Chondrocyte (in vitro differentiated cells): Measurements from ENCODE around the gene PRSS12. TPM values are rescaled to one million over a fixed set of nuclear protein-coding genes. Genes with fewer than 3 reads are reported as not detected.

Experiments
- DNase-seq: peaks from one replicate; pipeline ENCODE4 v3.0.0; 2021; ENCODE audit warnings: mixed read lengths, low spot score
- H3K27ac Mint-ChIP-seq: one replicate; pipeline ENCODE4 v1.8.0; 2021; ENCODE audit warnings: mild to moderate bottlenecking, moderate library complexity, mixed read lengths; ENCODE audit not compliant: unreplicated experiment
- H3K27me3 Mint-ChIP-seq: 2 replicates; pipeline ENCODE4 v1.8.0; 2021; ENCODE audit warnings: low read depth, mixed read lengths
- H3K36me3 Mint-ChIP-seq: 2 replicates; pipeline ENCODE4 v1.8.0; 2021; ENCODE audit warnings: low read depth, mixed read lengths
- H3K4me1 Mint-ChIP-seq: 2 replicates; pipeline ENCODE4 v1.8.0; 2021; ENCODE audit warnings: low read depth, mild to moderate bottlenecking, mixed read lengths
- H3K4me3 Mint-ChIP-seq: one replicate; pipeline ENCODE4 v1.8.0; 2021; ENCODE audit warnings: mild to moderate bottlenecking, moderate library complexity, mixed read lengths; ENCODE audit not compliant: unreplicated experiment
- H3K9me3 Mint-ChIP-seq: 2 replicates; pipeline ENCODE4 v1.8.0; 2021; ENCODE audit warnings: low read depth, mixed read lengths
- CTCF ChIP-seq: fragments of 200-600 bp; sonication (generic); IDR thresholded peaks from 2 replicates; pipeline ENCODE4 v1.5.0; 2021; ENCODE audit warnings: antibody characterized with exemption, mild to moderate bottlenecking, moderate library complexity
- total RNA-seq: library from RNA; stranded (reverse); gene quantifications from 3 replicates; pipeline ENCODE4 v1.2.1, GENCODE V29; 2021

PRSS12 gene
- total RNA-seq, 1 donor from 2014 or later: 15.3 TPM

GRCh38 chr4:118260309-118260708 lies 92.5 kb downstream of the PRSS12 start:
- no peaks in the 10 kb centered on the region for H3K36me3 Mint-ChIP-seq
- no peak overlapping the region for H3K4me3 Mint-ChIP-seq
- no peak for DNase-seq
- H3K27ac Mint-ChIP-seq: no peak overlapping the region
- H3K9me3 Mint-ChIP-seq: no peaks in the 10 kb centered on the region
- TF ChIP-seq CTCF: no peak
- H3K27me3 Mint-ChIP-seq: peaks cover 2% of the 10 kb centered on the region
- no peaks in the 10 kb centered on the region for H3K4me1 Mint-ChIP-seq

- no peak for DNase-seq
- Mint-ChIP-seq H3K9me3 (no peaks in the 10 kb centered on the region), H3K4me3 (no peak overlapping the region), H3K27me3 (peaks cover 2% of the 10 kb centered on the region), H3K27ac (no peak overlapping the region), H3K36me3 (no peaks in the 10 kb centered on the region), H3K4me1 (no peaks in the 10 kb centered on the region)
- no peak for TF ChIP-seq CTCF
Observed at GRCh38 chr4:118259111-118259510, 93.7 kb downstream of the PRSS12 start.

GRCh38 chr4:118254368-118254767 lies 98.4 kb downstream of the PRSS12 start:
- H3K9me3 Mint-ChIP-seq: peaks cover 7% of the 10 kb centered on the region
- H3K27ac Mint-ChIP-seq: no peak overlapping the region
- H3K27me3 Mint-ChIP-seq: no peaks in the 10 kb centered on the region
- no peak overlapping the region for H3K4me3 Mint-ChIP-seq
- peaks cover 2% of the 10 kb centered on the region for H3K36me3 Mint-ChIP-seq
- H3K4me1 Mint-ChIP-seq: no peaks in the 10 kb centered on the region
- TF ChIP-seq CTCF: no peak
- DNase-seq: no peak

GRCh38 chr4:118249890-118250289 lies 102.9 kb downstream of the PRSS12 start:
- no peak overlapping the region for H3K27ac Mint-ChIP-seq
- no peak for TF ChIP-seq CTCF
- H3K4me1 Mint-ChIP-seq: no peaks in the 10 kb centered on the region
- H3K27me3 Mint-ChIP-seq: no peaks in the 10 kb centered on the region
- no peak overlapping the region for H3K4me3 Mint-ChIP-seq
- no peak for DNase-seq
- H3K36me3 Mint-ChIP-seq: peaks cover 2% of the 10 kb centered on the region
- peaks cover 8% of the 10 kb centered on the region for H3K9me3 Mint-ChIP-seq

- no peak for TF ChIP-seq CTCF
- DNase-seq: no peak
- Mint-ChIP-seq H3K4me1 (no peaks in the 10 kb centered on the region), H3K27ac (no peak overlapping the region), H3K27me3 (no peaks in the 10 kb centered on the region), H3K4me3 (no peak overlapping the region), H3K9me3 (no peaks in the 10 kb centered on the region), H3K36me3 (no peaks in the 10 kb centered on the region)
Observed at GRCh38 chr4:118237531-118237930, 115.3 kb downstream of the PRSS12 start.
